HCT116 (cell line): ENCODE measurements around the gene ERC1. TPM values are rescaled to one million over a fixed set of nuclear protein-coding genes. Genes with fewer than 3 reads are reported as not detected.

Experiments
- ATAC-seq: fragments of 200-7000 bp; cut with Tn5 transposase; 2 replicates; pipeline ENCODE4 v1.9.1; 2020; ENCODE audit warnings: mild to moderate bottlenecking, moderate library complexity
- BruUV-seq: library from RNA; stranded (reverse); fragments of 400-500 nt; replicated peaks from 2 replicates; lab custom pipeline; 2021; lab: Mats Ljungman, UMichigan
- CTCF ChIA-PET: fragments of 300-600 bp; sonication (Branson Sonifier 250); formaldehyde crosslinking; loops from one replicate; lab custom pipeline; 2021; ENCODE audit warnings: antibody characterized with exemption; lab: Charles Lee
- POLR2A ChIA-PET: fragments of 300-600, 350-600 bp; sonication (Branson Sonifier 250); formaldehyde crosslinking; loops from one replicate; lab custom pipeline; 2021; ENCODE audit warnings: antibody characterized with exemption; lab: Charles Lee
- RAD21 ChIA-PET, 2 experiments: fragments of 300-600 bp; sonication (Branson Sonifier 250); formaldehyde crosslinking; loops; one replicate each; lab custom pipeline; 2023; ENCODE audit warnings: low total read pairs in 2 of 2; ENCODE audit not compliant: uncharacterized antibody in 2 of 2, unreplicated experiment in 2 of 2, low non-redundant PET in 1 of 2; lab: Charles Lee
- DNase-seq: peaks from one replicate; pipeline ENCODE4 v3.0.0-alpha.2; 2010; ENCODE audit warnings: low read depth, low spot score
- H2AFZ ChIP-seq: fragments of 200-600 bp; shearing (Covaris generic), sonication (generic); 2 replicates; pipeline ENCODE4 v1.6.1; 2017; ENCODE audit warnings: low read depth, mixed run types, mixed read lengths, antibody characterized with exemption, low read length; ENCODE audit not compliant: poor library complexity, severe bottlenecking
- H3K27ac ChIP-seq: 2 replicates; pipeline ENCODE4 v1.5.1; 2012; ENCODE audit warnings: low read depth, low read length
- H3K27me3 ChIP-seq: fragments of 200-600 bp; sonication (generic); 2 replicates; pipeline ENCODE4 v1.6.1; 2016; ENCODE audit warnings: mixed run types, low read length, mixed read lengths; ENCODE audit not compliant: insufficient read depth
- H3K36me3 ChIP-seq, 2 experiments: fragments of 200-500 bp in 1 of 2; fragments of 200-600 bp in 1 of 2; sonication (Bioruptor generic) in 1 of 2; sonication (generic) in 1 of 2; 2 replicates each; pipeline versions ENCODE4 v1.5.1 to v1.6.1; 2014 to 2016; ENCODE audit warnings: low read length in 2 of 2, inconsistent platforms in 1 of 2, mixed read lengths in 1 of 2, mixed run types in 1 of 2; ENCODE audit not compliant: insufficient read depth in 2 of 2, control insufficient read depth in 1 of 2
- H3K4me1 ChIP-seq, 2 experiments: fragments of 200-600 bp in 1 of 2; sonication (generic) in 1 of 2; 2 replicates each; pipeline versions ENCODE4 v1.5.1 to v1.6.1; 2012 to 2017; ENCODE audit warnings: low read length in 2 of 2, inconsistent platforms in 1 of 2, mild to moderate bottlenecking in 1 of 2, mixed read lengths in 1 of 2, mixed run types in 1 of 2, moderate library complexity in 1 of 2; ENCODE audit not compliant: insufficient read depth in 2 of 2, control insufficient read depth in 1 of 2
- H3K4me2 ChIP-seq: fragments of 200-600 bp; sonication (generic); 2 replicates; pipeline ENCODE4 v1.6.1; 2017; ENCODE audit warnings: mixed run types, low read length, mixed read lengths
- H3K4me3 ChIP-seq, 2 experiments: fragments of 200-600 bp in 1 of 2; sonication (generic) in 1 of 2; replicated peaks in 1 of 2; 2 replicates each; pipeline ENCODE4 v1.5.1; 2011 to 2016; ENCODE audit warnings: low read length in 2 of 2, control low read depth in 1 of 2, low read depth in 1 of 2, mild to moderate bottlenecking in 1 of 2, mixed read lengths in 1 of 2, mixed run types in 1 of 2
- H3K79me2 ChIP-seq: fragments of 200-600 bp; sonication (generic); 2 replicates; pipeline ENCODE4 v1.6.1; 2017; ENCODE audit warnings: mild to moderate bottlenecking, mixed run types, low read length, moderate library complexity, mixed read lengths; ENCODE audit not compliant: insufficient read depth
- H3K9ac ChIP-seq: fragments of 200-600 bp; sonication (generic); 2 replicates; pipeline ENCODE4 v1.6.1; 2016; ENCODE audit warnings: low read length, mixed read lengths
- H3K9me2 ChIP-seq: fragments of 200-600 bp; sonication (generic), shearing (Covaris generic); 2 replicates; pipeline ENCODE4 v1.6.1; 2017; ENCODE audit warnings: mixed run types, mild to moderate bottlenecking, moderate library complexity; ENCODE audit not compliant: insufficient read depth
- H3K9me3 ChIP-seq, 2 experiments: fragments of 200-500 bp in 1 of 2; fragments of 200-600 bp in 1 of 2; sonication (Bioruptor generic) in 1 of 2; sonication (generic) in 1 of 2; 2 replicates each; pipeline ENCODE4 v1.6.1; 2014 to 2017; ENCODE audit warnings: low read length in 2 of 2, mixed read lengths in 2 of 2, inconsistent platforms in 1 of 2, low read depth in 1 of 2, mild to moderate bottlenecking in 1 of 2, mixed run types in 1 of 2, moderate library complexity in 1 of 2; ENCODE audit not compliant: control insufficient read depth in 1 of 2, insufficient read depth in 1 of 2
- H4K20me1 ChIP-seq: fragments of 200-600 bp; sonication (generic), shearing (Covaris generic); 2 replicates; pipeline ENCODE4 v1.6.1; 2017; ENCODE audit warnings: mixed run types, mild to moderate bottlenecking, moderate library complexity; ENCODE audit not compliant: insufficient read depth
- CTCF ChIP-seq, 3 experiments: fragments of 200-600 bp in 1 of 3; sonication (generic) in 1 of 3; IDR thresholded peaks in 2 of 3; conservative IDR thresholded peaks in 1 of 3; 2 replicates each; pipeline ENCODE4 v1.5.1; 2012 to 2017; ENCODE audit warnings: low read depth in 2 of 3, low read length in 2 of 3, antibody characterized with exemption in 1 of 3, borderline replicate concordance in 1 of 3, control low read depth in 1 of 3, mild to moderate bottlenecking in 1 of 3, mixed read lengths in 1 of 3, mixed run types in 1 of 3, moderate library complexity in 1 of 3; ENCODE audit not compliant: insufficient read depth in 1 of 3
- EGR1 ChIP-seq: IDR thresholded peaks from 2 replicates; pipeline ENCODE4 v1.6.1; 2012; ENCODE audit warnings: low read depth
- ELF1 ChIP-seq: IDR thresholded peaks from 2 replicates; pipeline ENCODE4 v1.6.1; 2012; ENCODE audit warnings: low read depth, borderline replicate concordance
- EZH2 ChIP-seq: fragments of 200-600 bp; sonication (generic); IDR thresholded peaks from 2 replicates; pipeline ENCODE4 v1.6.1; 2017; ENCODE audit warnings: antibody characterized with exemption, mixed run types
- FOSL1 ChIP-seq: IDR thresholded peaks from 2 replicates; pipeline ENCODE4 v1.6.1; 2012; ENCODE audit warnings: low read depth
- JUND ChIP-seq: IDR thresholded peaks from 2 replicates; pipeline ENCODE4 v1.6.1; 2012
- MAX ChIP-seq: IDR thresholded peaks from 2 replicates; pipeline ENCODE4 v1.6.1; 2012
- POLR2A ChIP-seq: IDR thresholded peaks from 2 replicates; pipeline ENCODE4 v1.7.0; 2011; ENCODE audit warnings: borderline replicate concordance; ENCODE audit not compliant: insufficient read depth, insufficient read length; ENCODE audit errors: extremely low read depth
- POLR2AphosphoS5 ChIP-seq: IDR thresholded peaks from 2 replicates; pipeline ENCODE4 v1.6.1; 2011; ENCODE audit warnings: mild to moderate bottlenecking, low read depth, low read length, moderate library complexity
- RAD21 ChIP-seq: IDR thresholded peaks from 2 replicates; pipeline ENCODE4 v1.6.1; 2012; ENCODE audit warnings: low read depth, mild to moderate bottlenecking
- SIN3A ChIP-seq: IDR thresholded peaks from 2 replicates; pipeline ENCODE4 v1.6.1; 2012; ENCODE audit warnings: low read depth
- SP1 ChIP-seq: IDR thresholded peaks from 2 replicates; pipeline ENCODE4 v1.6.1; 2012; ENCODE audit warnings: low read depth
- SRF ChIP-seq: IDR thresholded peaks from 2 replicates; pipeline ENCODE4 v1.6.1; 2012; ENCODE audit warnings: low read depth
- TCF7L2 ChIP-seq: IDR thresholded peaks from 2 replicates; pipeline ENCODE4 v1.7.0; 2011; ENCODE audit warnings: borderline replicate concordance, inconsistent platforms; ENCODE audit not compliant: insufficient read depth, insufficient read length; ENCODE audit errors: extremely low read depth
- YY1 ChIP-seq: IDR thresholded peaks from 2 replicates; pipeline ENCODE4 v1.6.1; 2011; ENCODE audit warnings: low read length, low read depth, moderate library complexity, mild to moderate bottlenecking; ENCODE audit not compliant: insufficient replicate concordance; ENCODE audit errors: extremely low read depth
- ZNF274 ChIP-seq: fragments of 200-500 bp; sonication (Bioruptor generic); IDR thresholded peaks from 2 replicates; pipeline ENCODE4 v1.6.1; 2014; ENCODE audit warnings: mild to moderate bottlenecking, low read depth, low read length, inconsistent platforms
- intact Hi-C: fragments of 100-400 bp; cut with micrococcal nuclease; formaldehyde crosslinking; loops from 2 replicates; pipeline ENCODE4 v1.10.0; 2022
- total RNA-seq: library from RNA; stranded (reverse); gene quantifications from one replicate; pipeline ENCODE4 v1.2.1, GENCODE V29; 2021; ENCODE audit not compliant: unreplicated experiment
- TF ChIP-seq, protein P1 (sequence below): IDR thresholded peaks from 2 replicates; pipeline ENCODE4 v1.6.1; 2012; ENCODE audit warnings: low read depth
- TF ChIP-seq, protein P2 (sequence below): IDR thresholded peaks from 2 replicates; pipeline ENCODE4 v1.6.1; 2012

Gene ERC1
- total RNA-seq, 1 experiment from 2014 or later = 41.9 TPM

- TF ChIP-seq MAX (no peak), TCF7L2 (no peak), ELF1 (no peak), EGR1 (no peak), POLR2A (no peak), POLR2AphosphoS5 (no peak), FOSL1 (no peak), SIN3A (no peak)
Measured at GRCh38 chr12:992647-993046, 1.6 kb downstream of the ERC1 start (continued).

GRCh38 chr12:996881-997280 is 5.9 kb downstream of the ERC1 start:
- intact Hi-C loops = no loop called here
- ATAC-seq (no peak), DNase-seq (no peak)
- ChIA-PET RAD21 (no interaction called here), CTCF (no interaction called here), POLR2A (no interaction called here)
- peaks cover 86% of the 10 kb centered on the region for H3K79me2 ChIP-seq
- no peak overlapping the region for H3K27ac ChIP-seq
- H3K4me3 ChIP-seq = no peak overlapping the region
- no peaks in the 10 kb centered on the region for H3K36me3 ChIP-seq
- no peaks in the 10 kb centered on the region for H4K20me1 ChIP-seq
- H3K9me3 ChIP-seq = no peaks in the 10 kb centered on the region
- H2AFZ ChIP-seq = no peak overlapping the region
- H3K4me1 ChIP-seq = peaks cover 0 to 24% of the 10 kb centered on the region in 2 experiments; a peak in 2 of 4 replicates
- H3K9me2 ChIP-seq = no peaks in the 10 kb centered on the region
- no peak for TF ChIP-seq YY1
- TF ChIP-seq SP1 = no peak
- no peak for TF ChIP-seq RAD21
- TF ChIP-seq SRF = no peak
- TF ChIP-seq ELF1 = no peak
- no peak for TF ChIP-seq FOSL1
- TF ChIP-seq EGR1 = no peak
- TF ChIP-seq ZNF274 = no peak
- TF ChIP-seq TCF7L2 = no peak
- no peak for TF ChIP-seq POLR2AphosphoS5
- TF ChIP-seq JUND = no peak
- TF ChIP-seq, protein P1, sequence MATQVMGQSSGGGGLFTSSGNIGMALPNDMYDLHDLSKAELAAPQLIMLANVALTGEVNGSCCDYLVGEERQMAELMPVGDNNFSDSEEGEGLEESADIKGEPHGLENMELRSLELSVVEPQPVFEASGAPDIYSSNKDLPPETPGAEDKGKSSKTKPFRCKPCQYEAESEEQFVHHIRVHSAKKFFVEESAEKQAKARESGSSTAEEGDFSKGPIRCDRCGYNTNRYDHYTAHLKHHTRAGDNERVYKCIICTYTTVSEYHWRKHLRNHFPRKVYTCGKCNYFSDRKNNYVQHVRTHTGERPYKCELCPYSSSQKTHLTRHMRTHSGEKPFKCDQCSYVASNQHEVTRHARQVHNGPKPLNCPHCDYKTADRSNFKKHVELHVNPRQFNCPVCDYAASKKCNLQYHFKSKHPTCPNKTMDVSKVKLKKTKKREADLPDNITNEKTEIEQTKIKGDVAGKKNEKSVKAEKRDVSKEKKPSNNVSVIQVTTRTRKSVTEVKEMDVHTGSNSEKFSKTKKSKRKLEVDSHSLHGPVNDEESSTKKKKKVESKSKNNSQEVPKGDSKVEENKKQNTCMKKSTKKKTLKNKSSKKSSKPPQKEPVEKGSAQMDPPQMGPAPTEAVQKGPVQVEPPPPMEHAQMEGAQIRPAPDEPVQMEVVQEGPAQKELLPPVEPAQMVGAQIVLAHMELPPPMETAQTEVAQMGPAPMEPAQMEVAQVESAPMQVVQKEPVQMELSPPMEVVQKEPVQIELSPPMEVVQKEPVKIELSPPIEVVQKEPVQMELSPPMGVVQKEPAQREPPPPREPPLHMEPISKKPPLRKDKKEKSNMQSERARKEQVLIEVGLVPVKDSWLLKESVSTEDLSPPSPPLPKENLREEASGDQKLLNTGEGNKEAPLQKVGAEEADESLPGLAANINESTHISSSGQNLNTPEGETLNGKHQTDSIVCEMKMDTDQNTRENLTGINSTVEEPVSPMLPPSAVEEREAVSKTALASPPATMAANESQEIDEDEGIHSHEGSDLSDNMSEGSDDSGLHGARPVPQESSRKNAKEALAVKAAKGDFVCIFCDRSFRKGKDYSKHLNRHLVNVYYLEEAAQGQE = no peak
- no peak for TF ChIP-seq EZH2
- TF ChIP-seq POLR2A = no peak
- TF ChIP-seq CTCF (IDR thresholded peaks at IDR 0.05 in 2 of 3, conservative IDR thresholded peaks at IDR 0.05 in 1 of 3; ENCODE audit: borderline replicate concordance in 1 of 3, insufficient read depth in 1 of 3, low read depth in 2 of 3, low read length in 2 of 3) = no peak
- TF ChIP-seq, protein P2, sequence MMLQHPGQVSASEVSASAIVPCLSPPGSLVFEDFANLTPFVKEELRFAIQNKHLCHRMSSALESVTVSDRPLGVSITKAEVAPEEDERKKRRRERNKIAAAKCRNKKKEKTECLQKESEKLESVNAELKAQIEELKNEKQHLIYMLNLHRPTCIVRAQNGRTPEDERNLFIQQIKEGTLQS = no peak
- TF ChIP-seq MAX = no peak
- no TSS peak for BruUV-seq
- H3K4me2 ChIP-seq = no peak overlapping the region
- no peak overlapping the region for H3K9ac ChIP-seq
- H3K27me3 ChIP-seq = no peaks in the 10 kb centered on the region
